Transverse colon (tissue), 4 donors: ENCODE results near the gene PPP2R1B. TPM values are rescaled to one million over a fixed set of nuclear protein-coding genes. Genes with fewer than 3 reads are reported as not detected.
"Not testable (repeated sequence)": the region's sequence is repeated elsewhere in the genome, so short reads cannot be mapped to it uniquely, and the experiment has no call there.

Experiments used
- DNase-seq: peaks from one replicate; pipeline ENCODE4 v3.0.0-alpha.2; 2019
- H3K27ac ChIP-seq, 4 donors: fragments of 200-600 bp; sonication (generic); 2 replicates each; pipeline ENCODE4 v1.5.1; 2016 to 2018; ENCODE audit warnings: inconsistent platforms in 4 of 4
- H3K27me3 ChIP-seq: fragments of 200-600 bp; sonication (generic); 2 replicates; pipeline ENCODE4 v1.5.1; 2017; ENCODE audit warnings: inconsistent platforms
- H3K36me3 ChIP-seq, 4 donors: fragments of 200-600 bp; sonication (generic); 2 replicates each; pipeline ENCODE4 v1.5.1; 2017 to 2019; ENCODE audit warnings: inconsistent platforms in 4 of 4
- H3K4me1 ChIP-seq, 4 donors: fragments of 200-600 bp; sonication (generic); 2 replicates each; pipeline ENCODE4 v1.5.1; 2017 to 2020; ENCODE audit warnings: inconsistent platforms in 4 of 4
- H3K4me3 ChIP-seq, 4 donors: fragments of 200-600 bp; sonication (generic); 1 replicate in 1 of 4; 2 replicates in 3 of 4; pipeline versions ENCODE4 v1.5.1 to v1.6.1; 2017 to 2019; ENCODE audit warnings: inconsistent platforms in 4 of 4
- H3K9me3 ChIP-seq, 2 donors: fragments of 200-600 bp; sonication (generic); 2 replicates each; pipeline ENCODE4 v1.5.1; 2017 to 2019; ENCODE audit warnings: inconsistent platforms in 2 of 2
- EP300 ChIP-seq: sonication (generic); formaldehyde crosslinking; IDR thresholded peaks from one replicate; pipeline ENCODE4 v1.6.1; 2017; ENCODE audit warnings: antibody characterized with exemption, low read depth
- POLR2A ChIP-seq: fragments of 450-650 bp; IDR thresholded peaks from one replicate; pipeline ENCODE4 v1.6.1; 2016; ENCODE audit warnings: antibody characterized with exemption, mild to moderate bottlenecking, moderate library complexity
- POLR2AphosphoS5 ChIP-seq, 3 donors: sonication (generic); formaldehyde crosslinking; IDR thresholded peaks; one replicate each; pipeline ENCODE4 v1.6.1; 2016; ENCODE audit warnings: antibody characterized with exemption in 3 of 3
- WGBS, 2 donors: methylation state at CpG; one replicate each; pipeline ENCODE4 v1.1.5; 2018; ENCODE audit warnings: low coverage in 1 of 2; 5-methylcytosine and 5-hydroxymethylcytosine counted together
- in situ Hi-C, 4 donors: fragments of 200-750 bp; cut with MboI; loops; one replicate each; pipeline versions ENCODE4 v1.15.0 to v1.15.1; 2017; ENCODE audit warnings: low sequenced_read_pairs in 3 of 4, low pct_ligation_motif_present in 1 of 4, low pct_unique_long_range_greater_than_20kb in 1 of 4
- intact Hi-C: fragments of 100-400 bp; cut with DNase I; formaldehyde crosslinking; loops from one replicate; pipeline ENCODE4 v1.15.1; 2023; ENCODE audit warnings: low total_unique reads
- total RNA-seq, 4 donors: library from RNA; depleted of rRNA; stranded (reverse); fragments of >200 nt; gene quantifications; one replicate each; pipeline ENCODE4 v1.1.0, GENCODE V29; 2016
- TF ChIP-seq, protein P1 (sequence below), 5 experiments: fragments of 200-600 bp in 3 of 5; fragments of 450-650 bp in 2 of 5; sonication (generic) in 3 of 5; IDR thresholded peaks; 1 replicate in 2 of 5; 2 replicates in 3 of 5; pipeline ENCODE4 v1.5.1; 2016 to 2017; ENCODE audit warnings: antibody characterized with exemption in 5 of 5, inconsistent platforms in 3 of 5, mild to moderate bottlenecking in 2 of 5, moderate library complexity in 1 of 5

Gene PPP2R1B
- total RNA-seq, 4 donors from 2014 or later = 28.1 to 55.5 (median 41.5) TPM

DNA sequence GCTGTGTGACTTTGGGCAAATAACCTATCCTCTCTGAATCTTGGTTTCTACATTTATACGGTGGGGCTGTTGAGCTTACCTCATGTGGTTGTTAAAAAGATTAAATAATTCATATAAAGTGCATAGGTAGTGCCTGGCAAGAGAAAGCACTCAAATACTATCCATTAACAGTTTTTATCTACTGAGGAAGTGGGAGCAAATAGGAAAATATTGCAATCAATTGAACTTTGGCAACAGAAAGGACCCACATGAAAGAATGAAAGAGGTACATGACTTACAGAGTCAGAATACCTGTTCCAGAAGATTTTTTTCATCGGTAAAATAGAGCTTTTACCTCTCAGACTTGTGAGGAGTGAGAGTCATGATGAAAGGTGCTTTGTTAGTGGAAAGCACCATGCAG, 6.3 kb upstream of the PPP2R1B start:
- Histone ChIP-seq H3K27ac (no peak overlapping the region), H3K36me3 (no peaks in the 10 kb centered on the region), H3K4me1 (peaks cover 0 to 12% (median 0%) of the 10 kb centered on the region in 4 donors), H3K4me3 (no peak overlapping the region), H3K9me3 (no peaks in the 10 kb centered on the region), H3K27me3 (no peaks in the 10 kb centered on the region)
- WGBS, 2 donors = 93 to 100% methylated on average over 2 of the region's 2 CpGs
- in situ Hi-C loops (loop anchor here in 2 of 4 donors (10.0 kb wide), 2 partner anchors 72 to 178 kb away; no protein-coding TSS in a partner anchor), intact Hi-C loops (no loop called here)
- no peak for DNase-seq
- TF ChIP-seq POLR2AphosphoS5 (IDR thresholded peaks at IDR 0.05) (no peak), EP300 (no peak), POLR2A (no peak)
- TF ChIP-seq, protein P1, sequence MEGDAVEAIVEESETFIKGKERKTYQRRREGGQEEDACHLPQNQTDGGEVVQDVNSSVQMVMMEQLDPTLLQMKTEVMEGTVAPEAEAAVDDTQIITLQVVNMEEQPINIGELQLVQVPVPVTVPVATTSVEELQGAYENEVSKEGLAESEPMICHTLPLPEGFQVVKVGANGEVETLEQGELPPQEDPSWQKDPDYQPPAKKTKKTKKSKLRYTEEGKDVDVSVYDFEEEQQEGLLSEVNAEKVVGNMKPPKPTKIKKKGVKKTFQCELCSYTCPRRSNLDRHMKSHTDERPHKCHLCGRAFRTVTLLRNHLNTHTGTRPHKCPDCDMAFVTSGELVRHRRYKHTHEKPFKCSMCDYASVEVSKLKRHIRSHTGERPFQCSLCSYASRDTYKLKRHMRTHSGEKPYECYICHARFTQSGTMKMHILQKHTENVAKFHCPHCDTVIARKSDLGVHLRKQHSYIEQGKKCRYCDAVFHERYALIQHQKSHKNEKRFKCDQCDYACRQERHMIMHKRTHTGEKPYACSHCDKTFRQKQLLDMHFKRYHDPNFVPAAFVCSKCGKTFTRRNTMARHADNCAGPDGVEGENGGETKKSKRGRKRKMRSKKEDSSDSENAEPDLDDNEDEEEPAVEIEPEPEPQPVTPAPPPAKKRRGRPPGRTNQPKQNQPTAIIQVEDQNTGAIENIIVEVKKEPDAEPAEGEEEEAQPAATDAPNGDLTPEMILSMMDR (IDR thresholded peaks at IDR 0.05) = no peak

DNA sequence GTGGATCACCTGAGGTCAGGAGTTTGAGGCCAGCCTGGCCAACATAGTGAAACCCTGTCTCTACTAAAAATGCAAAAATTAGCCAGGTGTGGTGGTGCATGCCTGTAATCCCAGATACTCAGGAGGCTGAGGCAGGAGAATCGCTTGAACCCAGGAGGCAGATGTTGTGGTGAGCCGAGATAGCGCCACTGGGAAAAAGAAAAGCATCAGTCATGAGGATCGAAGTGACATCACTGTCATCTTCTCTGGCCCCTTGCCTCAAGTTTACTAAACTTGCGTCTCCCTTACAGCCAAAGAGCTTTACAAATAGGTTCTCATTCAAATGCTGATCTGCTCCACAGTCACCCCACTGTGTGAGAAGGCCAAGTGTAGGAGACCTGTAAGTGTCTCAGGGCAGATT, 5.0 kb upstream of the PPP2R1B start:
- H3K27me3 ChIP-seq, DNase-seq, intact Hi-C loops, H3K36me3 ChIP-seq, H3K27ac ChIP-seq, H3K9me3 ChIP-seq, H3K4me3 ChIP-seq: not testable (repeated sequence)
- WGBS, 2 donors = 93% methylated on average over 5 of the region's 5 CpGs; no CpG with 5 or more reads in 1 of the 2 donors
- in situ Hi-C loops = loop anchor here in 2 of 4 donors (10.0 kb wide), 2 partner anchors 74 to 176 kb away; no protein-coding TSS in a partner anchor
- H3K4me1 ChIP-seq = peaks cover 6 to 15% (median 7%) of the 10 kb centered on the region in 4 donors

DNA sequence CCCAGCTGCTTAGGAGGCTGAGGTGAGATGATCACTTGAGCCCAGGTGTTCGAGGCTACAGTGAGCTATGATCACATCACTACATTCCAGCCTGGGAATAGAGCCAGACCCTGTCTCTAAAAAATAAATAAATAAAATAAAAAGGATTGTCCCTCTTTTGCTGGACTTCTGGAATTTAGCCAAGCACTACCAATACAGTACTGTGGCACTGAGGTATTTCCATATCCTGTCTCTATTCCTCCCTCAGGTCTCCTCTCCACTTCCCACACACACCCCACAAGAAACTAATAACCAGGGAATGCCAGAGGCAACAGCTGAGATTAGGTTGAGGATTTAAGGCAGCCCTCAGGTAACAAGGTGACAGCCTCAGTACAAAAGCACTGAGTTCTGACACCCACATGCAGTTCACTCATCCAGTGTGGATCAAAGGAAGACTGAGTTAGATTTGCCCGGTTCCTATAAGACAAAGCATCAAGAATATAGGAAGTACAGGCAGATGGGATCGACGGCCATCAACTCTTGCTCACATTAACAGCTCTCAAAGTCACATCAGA, 4.5 kb upstream of the PPP2R1B start:
- 50 to 82% methylated on average over 1 to 4 of the region's 4 CpGs for WGBS, 2 donors
- TF ChIP-seq POLR2A (no peak), EP300 (no peak), POLR2AphosphoS5 (IDR thresholded peaks at IDR 0.05) (no peak)
- TF ChIP-seq, protein P1 (IDR thresholded peaks at IDR 0.05) = no peak

DNA sequence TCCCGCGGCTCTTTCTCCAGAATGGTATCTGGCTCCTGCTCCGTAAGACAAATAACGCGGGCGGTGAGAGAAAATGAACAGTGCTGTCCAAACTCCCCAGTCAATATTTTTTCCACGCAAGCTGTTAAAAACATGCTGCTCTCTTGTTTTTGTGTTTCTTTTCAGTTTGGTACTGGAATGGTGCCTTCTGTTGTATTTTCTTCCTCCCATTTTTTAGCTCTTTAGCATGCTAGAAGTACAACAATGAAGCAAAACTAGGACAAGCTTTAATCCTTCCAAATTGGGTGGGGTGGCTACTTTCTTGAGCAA, 599 bp upstream of the PPP2R1B start:
- no peak for DNase-seq
- H3K36me3 ChIP-seq = peaks cover 0 to 6% (median 0%) of the 10 kb centered on the region in 4 donors
- no peaks in the 10 kb centered on the region for H3K9me3 ChIP-seq
- H3K4me1 ChIP-seq = peaks cover 14 to 30% (median 18%) of the 10 kb centered on the region in 4 donors
- TF ChIP-seq POLR2AphosphoS5 (IDR thresholded peaks at IDR 0.05) (no peak), EP300 (no peak), POLR2A (no peak)
- TF ChIP-seq, protein P1 (IDR thresholded peaks at IDR 0.05) = no peak
- peak overlapping the region; percentile 89 to 94 (median 91) for H3K27ac ChIP-seq
- in situ Hi-C loops = loop anchor here in 1 of 4 donors (10.0 kb wide), 1 partner anchor 162 kb away; the partner anchor contains the start of gene SIK2
- WGBS, 2 donors = 4 to 5% methylated on average over 5 to 7 of the region's 7 CpGs
- peak overlapping the region; percentile 62 to 90 (median 79) for H3K4me3 ChIP-seq
- no peaks in the 10 kb centered on the region for H3K27me3 ChIP-seq
- intact Hi-C loops = no loop called here

More for the DNA sequence above, 4.5 kb upstream of the PPP2R1B start:
- Histone ChIP-seq H3K4me1 (peaks cover 6 to 15% (median 7%) of the 10 kb centered on the region in 4 donors), H3K36me3 (no peaks in the 10 kb centered on the region), H3K27me3 (no peaks in the 10 kb centered on the region), H3K9me3 (no peaks in the 10 kb centered on the region), H3K27ac (no peak overlapping the region), H3K4me3 (no peak overlapping the region)
- in situ Hi-C loops = loop anchor here in 2 of 4 donors (10.0 kb wide), 2 partner anchors 74 to 176 kb away; no protein-coding TSS in a partner anchor
- DNase-seq = no peak
- intact Hi-C loops = no loop called here
